NOMO-1 (cell line): ENCODE measurements around the gene CYP4F2.
"Not testable (repeated sequence)": the region's sequence is repeated elsewhere in the genome, so short reads cannot be mapped to it uniquely, and the experiment has no call there.

ENCODE experiments used
- DNase-seq, 2 experiments: peaks; one replicate each; lab custom pipeline; 2025; ENCODE audit not compliant: unreplicated experiment in 2 of 2; lab: John Stamatoyannopoulos, UW

Gene CYP4F2

DNA sequence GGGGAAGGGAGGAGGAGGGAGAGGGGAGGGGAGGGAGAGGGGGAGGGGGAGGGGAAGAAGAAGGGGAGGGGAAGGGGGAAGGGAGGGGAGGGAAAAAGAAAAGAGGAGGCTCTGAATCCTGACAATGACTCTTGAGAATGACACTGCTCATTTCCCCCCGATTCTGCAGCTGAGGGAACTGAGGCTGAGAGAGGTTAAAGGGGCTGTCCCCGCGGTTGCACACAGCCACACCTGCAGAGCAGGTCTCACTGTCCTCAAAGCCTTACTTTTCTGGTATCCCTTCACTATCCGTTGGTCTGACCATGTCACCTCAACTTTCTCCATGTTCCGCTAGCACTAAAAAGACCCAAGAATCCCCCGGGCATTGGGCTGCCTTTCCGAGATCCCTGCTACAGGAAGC, 35.4 kb downstream of the CYP4F2 start:
- DNase-seq: no peak

DNA sequence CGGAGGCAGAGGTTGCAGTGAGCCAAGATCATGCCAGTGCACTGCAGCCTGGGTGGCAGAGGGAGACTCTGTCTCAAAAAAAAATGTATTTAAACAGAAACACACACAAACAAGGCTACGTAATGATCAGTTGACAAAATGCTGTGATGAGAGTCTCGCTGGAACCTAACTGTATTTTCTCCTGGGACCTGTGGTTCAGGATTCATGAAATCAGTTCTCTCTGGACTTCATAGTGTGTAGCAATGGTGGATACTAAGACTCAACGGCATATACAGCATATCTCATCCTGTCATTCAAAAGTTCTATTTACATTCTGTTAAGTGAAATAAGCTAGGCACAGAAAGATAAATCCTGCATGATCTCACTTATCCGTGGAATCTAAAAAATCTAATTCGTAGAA, 37.4 kb downstream of the CYP4F2 start:
- no peak for DNase-seq

DNA sequence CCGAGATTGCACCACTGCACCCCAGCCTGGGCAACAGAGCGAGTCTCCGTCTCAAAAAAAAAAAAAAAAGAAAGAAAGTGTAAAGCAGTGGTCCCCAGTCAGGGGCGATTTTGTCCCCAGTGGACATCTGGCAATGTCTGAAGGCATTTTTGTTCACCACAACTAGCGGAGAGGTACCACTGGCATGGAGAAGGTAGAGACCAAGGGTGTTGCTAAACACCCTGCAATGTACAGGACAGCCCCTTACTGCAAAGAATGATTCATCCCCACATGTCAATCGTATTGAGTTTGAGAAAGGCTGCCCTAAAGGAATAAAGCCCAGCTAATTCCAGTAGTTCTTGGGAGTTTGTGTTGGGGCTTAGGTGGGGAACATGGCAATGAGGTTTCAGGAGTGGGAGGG, 38.7 kb downstream of the CYP4F2 start:
- peak in 1 of 2 experiments; percentile 9 for DNase-seq

DNA sequence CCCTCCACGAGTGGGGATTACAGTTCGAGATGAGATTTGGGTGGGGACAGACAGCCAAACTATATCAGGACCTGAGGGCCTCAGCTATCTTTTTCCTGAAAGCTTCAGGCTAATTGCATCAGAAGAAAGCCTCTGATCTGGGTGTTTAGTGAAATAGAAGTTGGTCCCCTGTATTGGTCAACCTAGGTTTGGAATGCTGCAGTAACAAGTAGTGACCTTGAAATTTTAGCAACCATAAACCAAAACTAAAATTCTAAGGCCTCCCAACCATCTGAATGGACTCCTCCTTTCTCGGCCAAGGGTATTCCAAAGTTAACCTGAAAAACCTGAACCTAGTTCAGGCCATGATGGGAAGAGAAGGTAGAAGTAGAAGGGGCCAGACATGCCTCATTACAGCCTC, 47.5 kb downstream of the CYP4F2 start:
- DNase-seq: no peak

DNA sequence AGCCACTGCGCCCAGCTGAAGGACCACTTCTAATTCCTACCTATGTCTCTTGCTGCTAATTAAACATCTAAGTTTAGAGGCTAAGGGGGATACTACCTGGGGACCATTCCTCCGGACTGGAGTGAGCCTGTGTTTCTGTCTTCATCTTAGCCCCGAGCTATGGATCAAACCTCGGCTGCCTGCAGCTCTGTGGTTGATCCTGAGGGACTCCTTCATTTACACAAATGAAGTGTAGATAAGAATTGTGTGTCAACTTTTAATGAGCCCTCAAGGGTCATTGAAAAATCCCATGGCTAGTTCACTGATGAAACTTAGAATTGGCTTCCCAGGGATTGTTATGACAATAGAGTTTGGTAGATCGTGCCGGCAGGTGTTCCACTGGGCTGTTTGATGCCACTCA, 51.0 kb downstream of the CYP4F2 start:
- DNase-seq: no peak

DNA sequence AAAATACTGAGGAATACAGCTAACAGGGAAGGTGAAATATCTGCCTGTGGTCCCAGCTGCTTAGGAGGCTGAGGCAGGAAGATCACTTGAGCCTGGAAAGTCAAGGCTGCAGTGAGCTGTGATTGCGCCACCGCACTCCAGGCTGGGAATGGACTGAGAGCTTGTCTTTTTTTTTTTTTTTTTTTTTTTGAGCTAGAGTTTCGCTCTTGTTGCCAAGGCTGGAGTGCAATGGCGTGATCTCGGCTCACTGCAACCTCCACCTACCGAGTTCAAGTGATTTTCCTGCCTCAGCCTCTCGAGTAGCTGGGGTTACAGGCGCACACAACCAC, 54.0 kb downstream of the CYP4F2 start:
- DNase-seq: not testable (repeated sequence)

DNA sequence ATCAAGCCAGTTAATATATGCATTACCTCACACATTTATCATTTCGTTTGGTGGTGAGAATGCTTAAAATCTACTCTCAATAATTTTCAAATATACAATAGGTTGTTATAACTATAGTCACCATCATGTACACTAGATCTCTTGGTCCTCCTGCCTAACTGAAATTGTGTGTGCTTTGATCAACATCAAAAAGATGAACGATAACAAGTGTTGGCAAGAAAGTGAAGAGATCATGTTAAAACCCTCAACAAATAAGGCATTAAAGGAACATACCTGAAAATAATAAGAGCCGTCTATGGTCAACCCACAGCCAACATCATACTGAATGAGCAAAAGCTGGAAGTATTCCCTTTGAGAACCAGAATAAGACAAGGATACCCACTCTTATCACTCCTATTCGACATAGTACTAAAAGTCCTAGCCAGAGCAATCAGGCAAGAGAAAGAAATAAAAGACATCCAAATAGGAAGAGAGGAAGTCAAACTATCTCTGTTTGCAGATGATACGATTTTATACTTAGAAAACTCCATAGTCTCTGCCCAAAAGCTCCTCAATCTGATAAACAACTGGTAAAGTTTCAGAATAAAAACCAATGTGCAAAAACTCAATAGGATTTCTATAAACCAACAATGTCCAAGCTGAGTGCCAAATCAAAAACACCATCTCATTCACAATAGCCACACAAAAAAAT, 54.5 kb downstream of the CYP4F2 start:
- DNase-seq: no peak

DNA sequence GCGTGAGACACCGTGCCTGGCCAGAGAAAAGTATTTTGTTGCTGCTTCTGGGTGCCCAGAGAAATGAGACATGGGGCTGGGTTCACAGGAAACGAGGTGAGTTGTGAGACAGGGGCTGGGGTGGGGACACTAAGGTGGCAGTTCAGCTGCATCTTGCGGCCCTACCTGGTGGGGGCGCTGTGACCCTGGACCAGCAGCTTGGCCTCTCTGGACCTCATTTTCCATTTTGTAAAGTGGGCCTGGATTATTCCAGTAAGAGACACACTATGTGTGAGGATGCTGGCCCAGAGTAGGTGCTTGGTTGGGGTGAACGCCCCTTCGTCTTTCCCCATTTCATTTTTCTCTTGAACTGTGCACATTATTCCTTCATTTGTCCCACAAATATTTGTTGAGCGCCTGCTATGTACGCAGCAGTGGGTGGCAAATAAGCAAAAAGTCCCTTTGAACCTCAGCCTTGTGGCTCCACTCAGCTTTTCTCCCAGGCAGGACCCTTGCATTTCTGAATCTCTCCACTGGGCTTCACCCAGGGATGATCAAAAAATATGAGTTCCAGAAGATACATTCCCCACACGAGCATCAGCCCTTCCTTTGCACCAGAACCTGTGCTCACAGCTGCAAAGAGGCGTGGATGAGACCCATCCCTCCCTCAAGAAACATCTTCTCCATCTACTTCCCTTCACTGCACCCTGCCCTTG, 55.9 kb downstream of the CYP4F2 start:
- DNase-seq: no peak

DNA sequence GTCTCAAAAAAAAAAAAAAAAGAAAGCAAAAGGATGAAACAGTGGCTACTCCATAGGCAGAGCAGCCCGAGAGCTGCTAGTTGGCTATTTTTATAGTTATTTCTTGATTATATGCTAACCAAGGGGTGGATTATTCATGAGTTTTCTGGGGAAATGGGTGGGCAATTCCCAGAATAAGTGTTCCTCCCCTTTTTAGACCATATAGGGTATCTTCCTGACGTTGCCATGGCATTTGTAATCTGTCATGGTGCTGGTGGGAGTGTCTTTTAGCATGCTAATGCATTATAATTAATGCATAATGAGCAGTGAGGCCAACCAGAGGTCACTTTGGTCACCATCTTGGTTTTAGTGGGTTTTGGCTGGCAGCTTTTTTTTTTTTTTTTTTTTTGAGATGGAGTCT, 57.0 kb downstream of the CYP4F2 start:
- no peak for DNase-seq

DNA sequence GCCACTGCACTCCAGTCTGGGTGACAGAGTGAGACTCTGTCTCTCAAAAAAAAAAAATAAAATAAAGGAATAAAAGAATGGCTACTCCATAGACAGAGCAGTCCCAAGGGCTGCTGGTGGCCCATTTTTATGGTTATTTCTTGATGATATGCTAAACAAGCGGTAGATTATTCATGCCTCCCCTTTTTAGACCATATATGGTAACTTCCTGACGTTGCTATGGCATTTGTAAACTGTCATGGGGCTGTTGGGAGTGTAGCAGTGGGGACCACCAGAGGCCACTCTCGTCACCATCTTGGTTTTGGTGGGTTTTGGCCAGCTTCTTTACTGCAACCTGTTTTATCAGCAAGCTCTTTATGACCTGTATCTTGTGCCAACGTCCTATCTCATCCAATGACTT, 58.0 kb downstream of the CYP4F2 start:
- DNase-seq: not testable (repeated sequence)

DNA sequence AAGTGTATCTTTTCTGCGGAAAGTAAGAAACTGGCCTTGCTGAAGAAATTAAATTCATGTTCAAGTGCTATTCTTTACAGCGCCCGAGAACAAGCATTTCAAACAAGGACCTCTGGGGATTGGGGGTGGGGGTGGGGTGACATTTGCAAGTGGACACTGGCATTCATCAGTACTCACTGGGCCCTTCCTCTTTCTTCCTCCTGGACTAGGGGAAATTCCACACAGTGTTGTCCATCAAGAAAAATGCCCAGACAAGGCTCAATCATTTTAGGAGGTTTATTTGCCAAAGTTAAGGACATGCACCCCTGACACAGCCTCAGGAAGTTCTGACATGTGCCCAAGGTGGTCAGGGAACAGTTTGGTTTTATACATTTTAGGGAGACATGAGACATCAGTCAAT, 59.5 kb downstream of the CYP4F2 start:
- DNase-seq: no peak

DNA sequence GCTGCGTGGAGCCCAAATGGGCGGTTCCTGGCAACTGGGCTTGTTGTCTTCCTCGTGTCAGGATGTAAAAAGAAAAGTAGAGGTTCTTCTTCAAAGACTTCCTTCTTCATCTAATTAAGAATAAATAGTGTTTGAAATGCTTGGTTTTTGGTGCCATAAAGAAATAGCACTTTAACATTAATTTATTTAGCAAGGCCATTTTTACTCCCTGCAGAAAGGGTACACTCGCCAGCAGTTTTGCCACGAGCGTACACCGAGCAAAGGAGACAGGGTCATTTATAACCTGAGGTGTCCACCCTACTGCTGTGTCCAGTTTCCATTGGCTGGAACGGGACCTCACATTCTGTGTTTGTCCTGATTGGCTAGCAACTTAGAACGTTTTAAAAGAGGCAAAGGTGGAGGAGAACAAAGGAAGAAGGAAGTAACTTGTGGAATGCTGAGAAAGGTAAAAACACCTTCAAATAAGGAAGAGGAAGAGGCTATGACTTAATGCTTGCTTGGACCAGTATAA, 60.6 kb downstream of the CYP4F2 start:
- peak in 1 of 2 experiments; percentile 63 for DNase-seq

DNA sequence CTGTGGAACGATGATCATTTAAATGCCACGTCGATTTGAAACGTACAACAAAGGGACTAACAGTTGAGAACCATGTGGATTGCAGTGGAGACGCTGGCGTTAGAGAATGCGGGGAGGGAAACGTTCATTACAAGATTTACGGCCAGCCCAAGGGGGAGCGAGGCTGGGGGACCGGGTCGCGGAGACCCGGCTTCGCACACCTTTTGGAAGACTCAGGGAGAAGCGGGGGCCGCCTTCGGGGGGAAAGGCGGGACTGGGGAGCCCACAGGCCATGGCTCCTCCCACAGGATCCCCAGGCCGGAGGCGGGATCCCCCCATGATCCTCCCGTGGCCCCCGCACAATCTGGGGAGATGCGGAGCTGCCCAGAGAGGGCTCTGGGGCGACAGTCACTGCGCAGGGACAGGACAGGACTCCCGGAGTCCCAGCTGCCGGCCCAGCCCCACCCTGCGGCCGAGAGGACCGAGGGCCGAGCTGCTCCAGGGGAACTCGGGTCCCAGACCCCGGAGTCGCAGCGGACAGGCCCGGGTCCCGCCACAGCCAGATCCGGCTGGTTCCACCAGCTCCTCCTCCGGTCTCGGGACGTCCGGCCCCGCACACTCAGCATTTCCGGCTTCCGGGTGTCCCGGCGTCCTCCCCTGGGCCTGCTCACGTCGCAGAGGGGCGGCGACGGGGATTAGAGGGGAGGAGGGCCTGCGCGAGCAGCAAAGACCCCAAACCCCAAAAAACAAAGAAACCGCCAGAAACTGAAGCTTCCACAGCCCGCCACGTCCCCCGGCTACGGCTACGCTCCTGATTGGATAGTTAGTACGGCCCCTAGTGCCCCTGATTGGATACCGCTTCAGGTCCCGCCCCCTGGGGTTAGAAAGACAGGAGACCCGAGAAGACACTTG, 61.3 kb downstream of the CYP4F2 start:
- DNase-seq: peak; percentile 98

DNA sequence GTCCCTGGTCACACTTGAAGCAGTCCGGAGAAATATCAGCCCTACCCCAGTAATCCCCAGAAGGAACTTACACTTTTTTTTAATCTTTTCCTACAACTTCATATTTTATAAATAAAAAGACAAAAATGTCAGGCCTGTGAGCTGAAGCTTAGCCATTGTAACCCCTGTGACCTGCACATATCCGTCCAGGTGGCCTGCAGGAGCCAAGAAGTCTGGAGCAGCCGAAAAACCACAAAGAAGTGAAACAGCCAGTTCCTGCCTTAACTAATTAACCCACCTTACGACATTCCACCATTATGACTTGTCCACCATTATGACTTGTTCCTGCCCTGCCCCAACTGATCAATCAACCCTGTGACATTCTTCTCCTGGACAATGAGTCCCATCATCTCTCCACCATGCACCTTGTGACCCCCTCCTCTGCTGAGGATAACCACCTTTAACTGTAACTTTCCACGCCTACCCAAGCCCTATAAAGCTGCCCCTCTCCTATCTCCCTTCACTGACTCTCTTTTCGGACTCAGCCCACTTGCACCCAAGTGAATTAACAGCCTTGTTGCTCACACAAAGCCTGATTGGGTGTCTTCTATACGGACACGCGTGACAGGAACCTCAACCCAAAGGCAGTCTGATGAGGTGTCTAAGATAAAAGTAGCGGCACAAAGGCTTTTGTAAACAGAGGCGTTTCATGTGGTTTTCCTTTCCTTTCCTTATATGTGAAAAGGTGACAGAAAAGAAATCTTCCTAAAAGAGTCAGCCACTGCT, 62.1 kb downstream of the CYP4F2 start:
- DNase-seq: peak; percentile 26 to 31

DNA sequence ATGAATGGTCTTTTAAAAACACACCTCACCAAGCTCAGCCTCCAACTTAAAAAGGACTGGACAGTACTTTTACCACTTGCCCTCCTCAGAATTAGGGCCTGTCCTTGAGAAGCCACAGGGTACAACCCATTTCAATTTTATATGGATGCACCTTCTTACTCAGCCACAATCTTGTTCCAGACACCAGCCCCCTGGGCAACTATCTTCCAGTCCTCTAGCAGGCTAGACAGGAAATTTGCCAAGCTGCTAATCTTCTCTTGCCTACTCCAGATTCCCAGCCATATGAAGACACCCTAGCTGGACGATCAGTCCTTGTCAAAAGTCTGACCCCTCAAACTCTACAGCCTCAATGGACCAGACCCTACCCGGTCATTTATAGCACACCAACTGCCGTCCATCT, 63.6 kb downstream of the CYP4F2 start:
- not testable (repeated sequence) for DNase-seq

DNA sequence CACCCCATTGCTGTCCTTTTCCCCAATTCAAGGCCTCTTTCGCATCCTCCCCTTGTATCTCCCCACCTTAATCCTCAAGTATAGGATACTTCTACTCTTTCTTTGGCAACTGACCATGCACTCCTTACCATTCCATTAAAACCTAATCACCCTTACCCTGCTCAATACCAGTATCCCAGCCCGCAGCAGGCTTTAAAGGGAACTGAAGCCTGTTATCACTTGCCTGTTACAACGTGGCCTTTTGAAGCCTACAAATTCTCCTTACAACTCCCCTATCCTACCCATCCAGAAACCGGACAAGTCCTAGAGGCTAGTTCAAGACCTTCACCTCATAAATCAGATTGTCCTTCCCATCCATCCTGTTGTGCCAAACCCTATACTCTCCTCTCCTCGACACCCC, 66.2 kb downstream of the CYP4F2 start:
- DNase-seq: no peak

DNA sequence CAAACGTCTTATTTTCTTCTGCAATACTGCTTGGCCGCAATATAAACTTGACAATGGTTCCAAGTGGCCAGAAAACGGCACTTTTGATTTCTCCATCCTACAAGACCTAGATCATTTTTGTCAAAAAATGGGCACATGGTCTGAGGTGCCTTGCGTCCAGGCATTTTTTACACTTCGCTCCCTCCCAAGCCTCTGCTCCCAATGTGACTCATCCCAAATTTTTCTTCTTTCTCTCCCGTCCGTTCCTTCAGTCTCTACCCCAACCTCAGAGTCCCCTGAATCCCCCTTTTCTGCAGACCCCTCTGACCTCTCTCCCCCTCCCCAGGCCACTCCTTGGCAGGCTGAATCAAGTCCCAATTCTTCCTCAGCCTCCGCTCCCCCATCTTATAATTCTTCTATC, 68.1 kb downstream of the CYP4F2 start:
- no peak for DNase-seq

DNA sequence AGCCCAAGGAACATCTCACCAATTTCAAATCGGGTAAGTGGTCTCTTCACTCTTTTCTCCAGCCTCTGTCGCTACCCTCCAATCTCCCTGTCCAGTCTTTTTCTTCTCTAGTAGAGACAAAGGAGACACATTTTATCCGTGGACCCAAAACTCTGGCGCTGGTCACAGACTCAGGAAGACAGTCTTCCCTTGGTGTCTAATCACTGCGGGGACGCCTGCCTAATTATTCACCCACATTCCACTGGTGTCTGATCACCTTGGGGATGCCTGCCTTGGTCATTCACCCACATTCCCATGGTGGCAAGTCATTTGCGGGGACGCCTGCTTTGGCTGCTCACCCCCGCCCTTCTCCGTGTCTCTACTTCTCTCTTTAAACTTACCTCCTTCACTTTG, 68.6 kb downstream of the CYP4F2 start:
- no peak for DNase-seq

DNA sequence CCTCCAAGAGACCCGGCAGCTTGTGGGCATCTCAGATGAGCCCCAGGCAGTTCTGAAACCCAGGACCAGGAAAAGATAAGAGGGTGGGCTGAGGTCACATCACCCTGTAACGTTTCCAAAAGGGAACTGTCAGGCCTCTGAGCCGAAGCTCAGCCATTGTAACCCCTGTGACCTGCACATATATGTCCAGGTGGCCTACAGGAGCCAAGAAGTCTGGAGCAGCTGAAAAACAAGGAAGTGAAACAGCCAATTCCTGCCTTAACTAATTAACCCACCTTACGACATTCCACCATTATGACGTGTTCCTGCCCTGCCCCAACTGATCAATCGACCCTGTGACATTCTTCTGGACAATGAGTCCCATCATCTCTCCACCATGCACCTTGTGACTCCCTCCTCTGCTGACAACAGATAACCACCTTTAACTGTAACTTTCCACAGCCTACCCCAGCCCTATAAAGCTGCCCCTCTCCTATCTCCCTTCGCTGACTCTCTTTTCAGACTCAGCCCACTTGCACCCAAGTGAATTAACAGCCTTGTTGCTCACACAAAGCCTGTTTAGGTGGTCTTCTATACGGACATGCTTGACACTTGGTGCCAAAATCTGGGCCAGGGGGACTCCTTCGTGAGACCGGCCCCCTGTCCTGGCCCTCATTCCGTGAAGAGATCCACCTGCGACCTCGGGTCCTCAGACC, 69.1 kb downstream of the CYP4F2 start:
- peak in 1 of 2 experiments; percentile 21 for DNase-seq

DNA sequence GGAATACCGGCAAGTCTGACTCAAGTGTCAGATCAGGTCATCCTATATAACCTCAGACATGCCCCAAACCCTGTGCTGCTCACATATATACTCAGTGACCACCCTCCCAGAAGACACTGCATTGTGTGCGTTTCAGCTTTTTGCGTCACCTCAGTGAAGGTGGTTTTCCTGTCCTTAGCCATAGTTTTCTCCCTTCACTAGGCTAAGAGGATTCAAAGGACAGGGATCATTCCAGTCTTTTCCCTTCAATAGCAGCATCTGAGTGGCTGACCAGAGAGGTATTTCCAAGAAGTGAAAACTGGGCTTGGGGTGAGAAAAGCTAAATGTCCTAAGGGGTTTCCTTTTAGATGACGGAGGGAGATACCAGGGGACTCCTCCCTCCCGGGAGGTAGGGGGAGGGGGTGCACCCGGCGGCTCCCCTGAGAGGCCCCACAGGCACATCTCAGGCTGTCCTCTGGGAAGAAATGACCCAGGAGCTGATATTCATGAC, 69.7 kb downstream of the CYP4F2 start:
- DNase-seq: no peak
